ENCODE measurements around the gene ZNF629.

The ZNF629 gene

GRCh38 chr16:30787613-30788378 lies 791 bp upstream of the ZNF629 start:
- no peak for TF ChIP-seq SIN3A (IDR thresholded peaks at IDR 0.05; ENCODE audit: borderline replicate concordance, insufficient read depth, low read length)
- TF ChIP-seq FOXP2 (optimal IDR thresholded peaks at IDR 0.05; ENCODE audit: borderline replicate concordance, extremely low read depth, extremely low read length, insufficient read depth), result no peak
- no peak for TF ChIP-seq TAF1 (IDR thresholded peaks at IDR 0.05; ENCODE audit: borderline replicate concordance, insufficient read depth, low read length)
- TF ChIP-seq POLR2AphosphoS5 (IDR thresholded peaks at IDR 0.05; ENCODE audit: low read depth, low read length), result no peak
- TF ChIP-seq REST (IDR thresholded peaks at IDR 0.05; ENCODE audit: insufficient read depth in 1 of 2, low read depth in 2 of 2, low read length in 2 of 2), result no peak

GRCh38 chr16:30786115-30786935 lies 680 bp downstream of the ZNF629 start:
- TF ChIP-seq POLR2AphosphoS5 (IDR thresholded peaks at IDR 0.05; ENCODE audit: low read depth, low read length), result peak; percentile 13; the same call in 1 of the 2 replicates
- TF ChIP-seq FOXP2 (optimal IDR thresholded peaks at IDR 0.05; ENCODE audit: borderline replicate concordance, extremely low read depth, extremely low read length, insufficient read depth), result no peak

- TF ChIP-seq FOXP2 (optimal IDR thresholded peaks at IDR 0.05; ENCODE audit: borderline replicate concordance, extremely low read depth, extremely low read length, insufficient read depth), result no peak
- no peak for TF ChIP-seq TAF1 (IDR thresholded peaks at IDR 0.05; ENCODE audit: borderline replicate concordance, insufficient read depth, low read length)
- no peak for TF ChIP-seq POLR2AphosphoS5 (IDR thresholded peaks at IDR 0.05; ENCODE audit: low read depth, low read length)
- no peak for TF ChIP-seq REST (IDR thresholded peaks at IDR 0.05; ENCODE audit: insufficient read depth in 1 of 2, low read depth in 2 of 2, low read length in 2 of 2)
- no peak for TF ChIP-seq SIN3A (IDR thresholded peaks at IDR 0.05; ENCODE audit: borderline replicate concordance, insufficient read depth, low read length)
Observed at GRCh38 chr16:30785126-30786106, 1.6 kb downstream of the ZNF629 start.

DNA sequence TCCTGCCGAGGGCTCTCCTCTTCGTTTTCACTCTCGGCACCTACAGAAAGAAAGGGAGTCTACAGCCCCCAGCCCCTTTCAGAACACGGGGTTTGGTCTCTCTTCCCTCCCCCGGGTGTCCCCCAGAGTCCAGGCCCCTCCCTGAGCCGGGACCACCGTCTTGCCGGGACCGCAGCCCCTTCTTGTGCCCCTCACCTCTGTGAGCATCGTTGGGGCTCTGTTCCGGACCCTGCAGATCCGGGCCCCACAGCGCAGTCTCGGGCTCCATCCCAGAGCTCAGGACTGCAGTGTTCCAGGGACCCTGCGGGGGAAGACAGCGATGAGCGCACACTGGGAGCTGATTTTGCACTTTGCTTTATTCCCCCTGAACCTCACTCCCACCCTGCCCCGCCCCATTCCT lies 2.8 kb downstream of the ZNF629 start:
- TF ChIP-seq FOXP2 (optimal IDR thresholded peaks at IDR 0.05; ENCODE audit: borderline replicate concordance, extremely low read depth, extremely low read length, insufficient read depth) (no peak), POLR2AphosphoS5 (IDR thresholded peaks at IDR 0.05; ENCODE audit: low read depth, low read length) (no peak), TAF1 (IDR thresholded peaks at IDR 0.05; ENCODE audit: borderline replicate concordance, insufficient read depth, low read length) (no peak), REST (IDR thresholded peaks at IDR 0.05; ENCODE audit: insufficient read depth in 1 of 2, low read depth in 2 of 2, low read length in 2 of 2) (no peak), SIN3A (IDR thresholded peaks at IDR 0.05; ENCODE audit: borderline replicate concordance, insufficient read depth, low read length) (no peak)

All from PFSK-1 (cell line).